HTR-8/SVneo (cell line): ENCODE data around the gene AGRN.
"Not testable (repeated sequence)": the region's sequence is repeated elsewhere in the genome, so short reads cannot be mapped to it uniquely, and the experiment has no call there.

Experiments used
- DNase-seq: peaks from one replicate; pipeline ENCODE4 v3.0.0; 2011; ENCODE audit warnings: low spot score, mixed read lengths; ENCODE audit not compliant: insufficient read length
- FAIRE-seq: peaks from 2 replicates; lab custom pipeline; 2011; peaks lifted over from hg19 to GRCh38; lab: Jason Lieb, UNC

Gene AGRN

GRCh38 chr1:1047963-1048362, 28.0 kb downstream of the AGRN start:
- no peak for FAIRE-seq
- no peak for DNase-seq

DNA sequence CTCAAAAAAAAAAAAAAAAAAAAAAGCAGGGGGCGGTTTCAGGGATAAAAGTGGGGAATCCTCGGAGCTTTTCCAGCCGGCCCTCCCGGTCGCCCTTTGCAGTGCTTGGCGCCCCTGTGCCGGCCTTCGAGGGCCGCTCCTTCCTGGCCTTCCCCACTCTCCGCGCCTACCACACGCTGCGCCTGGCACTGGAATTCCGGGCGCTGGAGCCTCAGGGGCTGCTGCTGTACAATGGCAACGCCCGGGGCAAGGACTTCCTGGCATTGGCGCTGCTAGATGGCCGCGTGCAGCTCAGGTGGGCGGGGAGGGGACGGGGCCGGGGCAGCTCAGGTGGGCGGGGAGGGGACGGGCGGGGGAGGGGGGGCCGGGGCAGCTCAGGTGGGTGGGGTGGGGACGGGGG, 28.8 kb downstream of the AGRN start:
- DNase-seq = no peak
- FAIRE-seq = no peak

DNA sequence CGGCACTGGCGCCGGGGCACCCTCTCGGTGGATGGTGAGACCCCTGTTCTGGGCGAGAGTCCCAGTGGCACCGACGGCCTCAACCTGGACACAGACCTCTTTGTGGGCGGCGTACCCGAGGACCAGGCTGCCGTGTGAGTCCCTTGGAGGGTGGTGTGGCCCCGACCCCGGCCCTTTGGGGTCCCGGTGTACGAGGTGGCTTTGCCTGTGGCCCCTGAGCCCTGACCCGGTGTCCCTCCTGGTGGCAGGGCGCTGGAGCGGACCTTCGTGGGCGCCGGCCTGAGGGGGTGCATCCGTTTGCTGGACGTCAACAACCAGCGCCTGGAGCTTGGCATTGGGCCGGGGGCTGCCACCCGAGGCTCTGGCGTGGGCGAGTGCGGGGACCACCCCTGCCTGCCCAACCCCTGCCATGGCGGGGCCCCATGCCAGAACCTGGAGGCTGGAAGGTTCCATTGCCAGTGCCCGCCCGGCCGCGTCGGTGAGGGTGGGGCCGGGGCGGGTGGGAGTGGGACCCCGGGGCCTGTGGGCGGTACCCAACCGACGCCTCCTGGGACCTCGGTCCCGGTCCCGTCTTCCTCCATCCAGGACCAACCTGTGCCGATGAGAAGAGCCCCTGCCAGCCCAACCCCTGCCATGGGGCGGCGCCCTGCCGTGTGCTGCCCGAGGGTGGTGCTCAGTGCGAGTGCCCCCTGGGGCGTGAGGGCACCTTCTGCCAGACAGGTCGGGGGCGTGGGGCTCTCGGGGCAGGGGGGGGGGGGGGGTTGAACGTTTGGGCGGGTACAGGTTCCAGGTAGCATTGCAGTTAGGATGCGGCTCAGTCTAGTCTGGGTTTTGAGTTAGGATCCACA, 29.6 kb downstream of the AGRN start:
- FAIRE-seq (no peak), DNase-seq (no peak)

DNA sequence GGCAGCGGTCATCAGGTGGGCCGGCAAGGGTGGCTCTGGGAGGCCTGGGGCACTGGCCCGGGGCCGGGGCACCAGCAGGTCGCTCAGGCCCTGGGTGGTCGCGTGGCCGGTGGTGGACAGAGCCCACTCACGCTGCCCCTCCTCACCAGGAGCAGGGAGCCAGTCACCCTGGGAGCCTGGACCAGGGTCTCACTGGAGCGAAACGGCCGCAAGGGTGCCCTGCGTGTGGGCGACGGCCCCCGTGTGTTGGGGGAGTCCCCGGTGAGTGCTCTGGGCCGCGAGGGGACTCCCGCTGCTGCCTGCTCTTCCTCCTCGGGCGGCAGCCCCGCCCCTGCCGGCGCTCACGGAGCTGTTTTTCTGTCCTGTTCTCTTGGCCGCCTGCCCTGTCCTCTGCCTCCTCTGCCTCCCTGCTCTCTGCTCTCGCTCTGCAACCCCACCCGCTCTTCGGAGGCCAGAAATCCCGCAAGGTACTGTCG, 30.7 kb downstream of the AGRN start:
- FAIRE-seq = no peak

GRCh38 chr1:1051127-1051810, 31.3 kb downstream of the AGRN start:
- FAIRE-seq (no peak), DNase-seq (no peak)

More for the DNA sequence above, 30.7 kb downstream of the AGRN start:
- no peak for DNase-seq

DNA sequence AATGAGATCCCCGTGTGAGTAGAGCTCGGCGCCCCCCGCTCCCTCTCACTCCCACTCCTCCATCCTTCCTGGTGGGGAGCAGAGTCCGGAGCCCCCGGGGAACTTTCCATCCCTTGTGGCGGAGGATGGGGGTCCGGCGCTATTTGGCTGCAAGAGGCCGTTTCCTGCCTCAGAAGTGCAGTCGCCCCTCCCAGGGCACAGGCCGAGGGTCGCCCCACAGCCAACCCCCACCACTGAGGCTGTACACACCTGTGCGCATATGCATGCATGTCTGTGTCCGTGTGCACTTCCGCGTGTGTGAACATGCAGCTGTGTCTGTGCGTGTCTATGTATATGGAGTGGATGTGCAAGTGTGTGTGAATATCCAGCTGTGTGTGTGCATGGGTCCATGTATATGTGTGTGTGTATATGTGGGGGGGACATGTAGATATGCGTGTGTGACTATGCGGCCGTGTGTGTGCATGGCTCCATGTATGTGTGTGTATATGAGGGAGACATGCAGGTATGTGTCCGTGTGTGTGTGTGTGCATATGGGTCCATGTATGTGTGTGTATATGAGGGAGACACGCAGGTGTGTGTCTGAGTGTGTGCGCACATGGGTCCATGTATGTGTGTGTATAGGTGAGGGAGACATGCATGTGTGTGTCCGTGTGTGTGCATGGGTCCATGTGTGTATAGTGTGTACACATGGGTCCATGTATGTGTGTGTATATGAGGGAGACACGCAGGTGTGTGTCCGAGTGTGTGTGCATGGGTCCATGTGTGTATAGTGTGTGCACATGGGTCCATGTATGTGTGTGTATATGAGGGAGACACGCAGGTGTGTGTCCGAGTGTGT, 32.3 kb downstream of the AGRN start:
- FAIRE-seq (no peak), DNase-seq (no peak)

- FAIRE-seq (no peak), DNase-seq (no peak)
Observed at GRCh38 chr1:1053022-1053421, 33.1 kb downstream of the AGRN start.

DNA sequence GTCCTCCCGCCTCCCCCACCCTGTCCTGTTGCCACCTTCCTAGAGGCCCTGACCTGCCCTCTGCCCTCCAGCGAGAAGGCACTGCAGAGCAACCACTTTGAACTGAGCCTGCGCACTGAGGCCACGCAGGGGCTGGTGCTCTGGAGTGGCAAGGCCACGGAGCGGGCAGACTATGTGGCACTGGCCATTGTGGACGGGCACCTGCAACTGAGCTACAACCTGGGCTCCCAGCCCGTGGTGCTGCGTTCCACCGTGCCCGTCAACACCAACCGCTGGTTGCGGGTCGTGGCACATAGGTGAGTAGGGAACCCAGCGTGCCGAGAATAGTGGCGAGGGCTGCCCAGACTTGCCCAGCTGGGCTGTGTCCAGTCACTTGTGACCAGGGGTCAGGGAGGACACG, 33.8 kb downstream of the AGRN start:
- FAIRE-seq = no peak
- DNase-seq = no peak

GRCh38 chr1:1054099-1054700, 34.3 kb downstream of the AGRN start:
- DNase-seq (no peak), FAIRE-seq (no peak)

GRCh38 chr1:1054971-1055370, 35.1 kb downstream of the AGRN start:
- FAIRE-seq = no peak
- DNase-seq = no peak

DNA sequence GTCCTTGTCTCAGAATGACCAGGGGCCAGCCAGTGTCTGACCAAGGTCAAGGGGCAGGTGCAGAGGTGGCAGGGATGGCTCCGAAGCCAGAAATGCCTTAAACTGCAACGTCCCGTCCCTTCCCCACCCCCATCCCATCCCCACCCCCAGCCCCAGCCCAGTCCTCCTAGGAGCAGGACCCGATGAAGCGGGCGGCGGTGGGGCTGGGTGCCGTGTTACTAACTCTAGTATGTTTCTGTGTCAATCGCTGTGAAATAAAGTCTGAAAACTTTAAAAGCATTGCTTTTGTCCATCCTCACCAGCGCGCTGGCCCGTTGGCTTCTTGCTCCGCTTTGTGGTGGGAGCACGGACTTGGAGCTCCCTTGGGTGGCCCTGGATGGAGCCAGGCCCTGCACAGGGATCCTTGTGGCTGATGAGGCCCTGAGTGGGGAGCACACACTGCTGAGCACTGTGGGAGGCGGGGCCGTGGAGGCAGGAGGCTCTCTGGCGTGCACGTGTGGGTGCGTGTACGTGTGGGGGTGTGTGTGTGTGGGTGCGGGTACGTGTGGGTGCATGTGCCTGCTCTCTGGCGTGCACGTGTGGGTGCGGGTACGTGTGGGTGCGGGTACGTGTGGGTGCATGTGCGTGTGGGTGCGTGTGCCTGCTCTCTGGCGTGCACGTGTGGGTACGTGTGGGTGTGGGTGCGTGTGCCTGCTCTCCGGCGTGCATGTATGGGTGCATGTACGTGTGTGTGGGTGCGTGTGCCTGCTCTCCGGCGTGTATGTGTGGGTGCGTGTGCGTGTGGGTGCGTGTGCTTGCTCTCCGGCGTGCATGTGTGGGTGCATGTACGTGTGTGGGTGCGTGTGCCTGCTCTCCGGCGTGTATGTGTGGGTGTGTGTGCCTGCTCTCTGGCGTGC, 36.2 kb downstream of the AGRN start:
- FAIRE-seq = peak; percentile 42

DNA sequence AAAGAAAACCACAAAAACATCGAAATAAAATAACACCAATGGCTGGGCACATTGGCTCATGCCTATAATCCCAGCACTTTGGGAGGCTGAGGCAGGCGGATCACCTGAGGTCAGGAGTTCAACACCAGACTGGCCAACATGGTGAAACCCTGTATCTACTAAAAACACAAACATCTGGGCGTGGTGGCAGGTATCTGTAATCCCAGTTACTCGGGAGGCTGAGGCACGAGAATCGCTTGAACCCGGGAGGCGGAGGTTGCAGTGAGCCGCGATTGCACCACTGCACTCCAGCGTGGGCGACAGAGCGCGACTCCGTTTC, 37.8 kb downstream of the AGRN start:
- FAIRE-seq, DNase-seq: not testable (repeated sequence)

More for the DNA sequence above, 36.2 kb downstream of the AGRN start:
- no peak for DNase-seq

- no peak for DNase-seq
- no peak for FAIRE-seq
Observed at GRCh38 chr1:1058088-1058905, 38.4 kb downstream of the AGRN start.

DNA sequence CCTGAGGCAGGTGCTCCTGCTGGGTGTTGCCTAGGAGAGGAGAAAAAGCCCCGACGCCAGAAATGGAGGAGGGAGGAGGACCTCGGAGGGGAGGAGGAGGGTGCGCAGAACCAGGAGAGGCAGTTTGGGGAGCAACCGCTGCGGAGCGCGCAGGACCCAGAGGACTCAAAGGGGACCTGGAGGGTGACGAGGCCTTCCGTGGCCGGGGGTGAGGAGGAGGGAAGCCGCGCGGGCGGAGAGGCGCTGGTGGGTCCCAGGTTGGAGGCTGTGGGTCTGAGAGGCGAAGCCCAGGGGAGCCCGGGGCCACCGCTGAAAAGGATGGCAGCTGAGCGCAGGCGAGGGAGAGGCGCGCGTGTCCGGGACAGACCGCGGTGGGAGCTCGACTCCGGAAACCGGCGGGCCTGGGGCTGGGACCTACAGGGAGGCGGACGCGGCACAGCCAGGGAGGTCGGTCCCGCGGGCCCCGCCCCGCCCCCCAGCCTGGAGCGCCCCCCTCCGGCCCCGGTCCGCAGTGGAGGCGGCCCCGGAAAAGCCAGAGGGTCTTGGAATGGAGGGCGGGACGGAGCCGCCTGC, 39.1 kb downstream of the AGRN start:
- FAIRE-seq (no peak), DNase-seq (peak; percentile 48)

DNA sequence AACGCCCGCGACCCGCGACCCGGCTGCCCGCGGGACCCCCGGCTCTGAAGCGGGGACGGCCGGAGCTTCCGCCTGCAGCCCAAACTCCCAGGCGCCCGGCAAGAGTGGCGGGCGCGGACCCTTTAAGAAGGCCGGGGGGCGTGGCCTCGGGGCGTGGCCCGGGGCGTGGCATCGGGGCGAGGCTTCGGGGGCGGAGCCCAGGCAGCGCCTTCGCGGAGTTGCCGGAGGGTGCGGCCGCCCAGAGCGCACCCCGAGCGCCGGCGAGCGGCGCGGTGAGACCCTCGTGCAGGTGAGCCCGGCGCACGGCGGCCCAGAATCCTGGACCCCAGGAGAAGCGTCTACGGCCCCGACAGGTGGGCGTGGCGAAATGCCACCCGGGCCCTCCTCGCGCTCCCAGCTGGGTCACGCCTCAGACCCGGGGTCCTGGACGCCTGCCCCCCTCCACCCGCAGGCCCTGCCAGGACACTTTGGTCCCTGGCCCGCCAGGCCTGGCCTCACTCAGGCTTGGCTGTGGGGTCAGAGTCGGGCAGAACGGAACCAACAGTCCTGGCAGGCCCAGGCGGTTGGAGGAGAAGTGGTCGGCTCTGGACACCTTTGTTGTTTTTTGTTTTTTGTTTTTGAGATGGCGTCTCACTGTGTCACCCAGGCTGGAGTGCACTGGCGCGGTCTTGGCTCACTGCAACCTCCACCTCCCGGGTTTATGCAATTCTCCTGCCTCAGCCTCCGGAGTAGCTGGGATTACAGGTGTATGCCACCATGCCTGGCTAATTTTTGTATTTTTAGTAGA, 39.8 kb downstream of the AGRN start:
- DNase-seq (peak; percentile 83), FAIRE-seq (no peak)

- DNase-seq (no peak), FAIRE-seq (no peak)
Observed at GRCh38 chr1:1060281-1061000, 40.5 kb downstream of the AGRN start.
